ENCODE results near the gene TMEM41B.
"Not testable (repeated sequence)": the region's sequence is repeated elsewhere in the genome, so short reads cannot be mapped to it uniquely, and the experiment has no call there.

Gene TMEM41B
- 12.1 to 71.0 (median 33.3) reads per million in 9 experiments for total RNA-seq

- H3K27me3 Mint-ChIP-seq: peaks cover 16 to 27% of the 10 kb centered on the region in 2 donors
- peak within 1 kb of the TSS; percentile 99 to 100 for H3K27ac Mint-ChIP-seq
- H3K4me1 Mint-ChIP-seq (ENCODE audit: low read depth in 2 of 2): peaks cover 24 to 34% of the 10 kb centered on the region in 2 donors
- peaks cover 16% of the 10 kb centered on the region for H3K36me3 Mint-ChIP-seq (ENCODE audit: insufficient read depth)
- H3K4me3 Mint-ChIP-seq: peak within 1 kb of the TSS; percentile 100
- no peaks in the 10 kb centered on the region for H3K9me3 Mint-ChIP-seq
- peak; percentile 99 to 100 (median 100) for DNase-seq
- ATAC-seq (replicated peaks): peak; percentile 92
Measured at GRCh38 chr11:9314291-9315077, at the start of gene TMEM41B. TSS of gene TMEM41B (minus strand) at chr11:9314593. CDS start at chr11:9314441, 152 bp downstream.

GRCh38 chr11:9362393-9362863, 48.0 kb upstream of the TMEM41B start:
- H3K27ac Mint-ChIP-seq: peak overlapping the region; percentile 83 to 94
- peaks cover 8 to 12% of the 10 kb centered on the region in 2 donors for H3K4me1 Mint-ChIP-seq (ENCODE audit: low read depth in 2 of 2)
- no peaks in the 10 kb centered on the region for H3K9me3 Mint-ChIP-seq
- DNase-seq (no peak), ATAC-seq (replicated peaks) (no peak)
- no peaks in the 10 kb centered on the region for H3K27me3 Mint-ChIP-seq
- peaks cover 14% of the 10 kb centered on the region for H3K36me3 Mint-ChIP-seq (ENCODE audit: insufficient read depth)
- no peak overlapping the region for H3K4me3 Mint-ChIP-seq

- Mint-ChIP-seq H3K4me1 (ENCODE audit: low read depth in 2 of 2) (peaks cover 8 to 12% of the 10 kb centered on the region in 2 donors), H3K36me3 (ENCODE audit: insufficient read depth) (peaks cover 14% of the 10 kb centered on the region), H3K27ac (peak overlapping the region in 1 of 2 donors; percentile 94)
- not testable (repeated sequence) for ATAC-seq (replicated peaks); H3K4me3 Mint-ChIP-seq; H3K27me3 Mint-ChIP-seq; H3K9me3 Mint-ChIP-seq; DNase-seq
Measured at GRCh38 chr11:9360862-9361622, 46.6 kb upstream of the TMEM41B start.

- H3K4me1 Mint-ChIP-seq (ENCODE audit: low read depth in 2 of 2): peaks cover 0 to 3% of the 10 kb centered on the region in 2 donors
- H3K27me3 Mint-ChIP-seq: no peaks in the 10 kb centered on the region
- no peaks in the 10 kb centered on the region for H3K9me3 Mint-ChIP-seq
- ATAC-seq (replicated peaks): no peak
- no peak overlapping the region for H3K4me3 Mint-ChIP-seq
- no peak overlapping the region for H3K27ac Mint-ChIP-seq
- no peaks in the 10 kb centered on the region for H3K36me3 Mint-ChIP-seq (ENCODE audit: insufficient read depth)
- no peak for DNase-seq
Measured at GRCh38 chr11:9357041-9357440, 42.6 kb upstream of the TMEM41B start.

GRCh38 chr11:9351321-9351881, 37.0 kb upstream of the TMEM41B start:
- no peaks in the 10 kb centered on the region for H3K9me3 Mint-ChIP-seq
- peaks cover 5 to 8% of the 10 kb centered on the region in 2 donors for H3K4me1 Mint-ChIP-seq (ENCODE audit: low read depth in 2 of 2)
- DNase-seq (no peak), ATAC-seq (replicated peaks) (no peak)
- no peak overlapping the region for H3K4me3 Mint-ChIP-seq
- H3K36me3 Mint-ChIP-seq (ENCODE audit: insufficient read depth): no peaks in the 10 kb centered on the region
- no peak overlapping the region for H3K27ac Mint-ChIP-seq
- H3K27me3 Mint-ChIP-seq: peaks cover 18 to 27% of the 10 kb centered on the region in 2 donors

GRCh38 chr11:9347779-9348178, 33.4 kb upstream of the TMEM41B start:
- H3K27me3 Mint-ChIP-seq: peaks cover 18 to 27% of the 10 kb centered on the region in 2 donors
- not testable (repeated sequence) for ATAC-seq (replicated peaks); H3K4me3 Mint-ChIP-seq; H3K27ac Mint-ChIP-seq; H3K36me3 Mint-ChIP-seq (ENCODE audit: insufficient read depth); DNase-seq; H3K9me3 Mint-ChIP-seq
- H3K4me1 Mint-ChIP-seq (ENCODE audit: low read depth in 2 of 2): peaks cover 5 to 16% of the 10 kb centered on the region in 2 donors

GRCh38 chr11:9347100-9347499, 32.7 kb upstream of the TMEM41B start:
- no peak overlapping the region for H3K27ac Mint-ChIP-seq
- no peak for DNase-seq
- no peak overlapping the region for H3K4me3 Mint-ChIP-seq
- no peaks in the 10 kb centered on the region for H3K9me3 Mint-ChIP-seq
- no peaks in the 10 kb centered on the region for H3K36me3 Mint-ChIP-seq (ENCODE audit: insufficient read depth)
- peaks cover 5 to 16% of the 10 kb centered on the region in 2 donors for H3K4me1 Mint-ChIP-seq (ENCODE audit: low read depth in 2 of 2)
- H3K27me3 Mint-ChIP-seq: peaks cover 18 to 27% of the 10 kb centered on the region in 2 donors
- ATAC-seq (replicated peaks): peak; percentile 76

- Mint-ChIP-seq H3K27me3 (peaks cover 8 to 13% of the 10 kb centered on the region in 2 donors), H3K27ac (peak overlapping the region in 1 of 2 donors; percentile 46), H3K36me3 (ENCODE audit: insufficient read depth) (no peaks in the 10 kb centered on the region), H3K4me1 (ENCODE audit: low read depth in 2 of 2) (peaks cover 5 to 16% of the 10 kb centered on the region in 2 donors), H3K4me3 (no peak overlapping the region), H3K9me3 (no peaks in the 10 kb centered on the region)
- DNase-seq (no peak), ATAC-seq (replicated peaks) (peak; percentile 71)
Measured at GRCh38 chr11:9344061-9344680, 29.8 kb upstream of the TMEM41B start.

- Mint-ChIP-seq H3K27ac (no peak overlapping the region), H3K9me3 (no peaks in the 10 kb centered on the region), H3K4me3 (no peak overlapping the region), H3K4me1 (ENCODE audit: low read depth in 2 of 2) (peaks cover 0 to 8% of the 10 kb centered on the region in 2 donors), H3K36me3 (ENCODE audit: insufficient read depth) (no peaks in the 10 kb centered on the region), H3K27me3 (no peaks in the 10 kb centered on the region)
- DNase-seq (no peak), ATAC-seq (replicated peaks) (no peak)
Measured at GRCh38 chr11:9341638-9342178, 27.3 kb upstream of the TMEM41B start.

GRCh38 chr11:9332655-9333054, 18.3 kb upstream of the TMEM41B start:
- Mint-ChIP-seq H3K27me3 (no peaks in the 10 kb centered on the region), H3K4me3 (no peak overlapping the region), H3K4me1 (ENCODE audit: low read depth in 2 of 2) (no peaks in the 10 kb centered on the region), H3K9me3 (no peaks in the 10 kb centered on the region), H3K36me3 (ENCODE audit: insufficient read depth) (no peaks in the 10 kb centered on the region), H3K27ac (no peak overlapping the region)
- ATAC-seq (replicated peaks): no peak
- no peak for DNase-seq

GRCh38 chr11:9330387-9331384, 16.3 kb upstream of the TMEM41B start:
- no peaks in the 10 kb centered on the region for H3K4me1 Mint-ChIP-seq (ENCODE audit: low read depth in 2 of 2)
- no peak overlapping the region for H3K4me3 Mint-ChIP-seq
- H3K36me3 Mint-ChIP-seq (ENCODE audit: insufficient read depth): no peaks in the 10 kb centered on the region
- no peak for DNase-seq
- no peaks in the 10 kb centered on the region for H3K9me3 Mint-ChIP-seq
- no peak overlapping the region for H3K27ac Mint-ChIP-seq
- H3K27me3 Mint-ChIP-seq: no peaks in the 10 kb centered on the region
- no peak for ATAC-seq (replicated peaks)

- H3K4me3 Mint-ChIP-seq: no peak overlapping the region
- H3K27ac Mint-ChIP-seq: no peak overlapping the region
- no peak for ATAC-seq (replicated peaks)
- H3K36me3 Mint-ChIP-seq (ENCODE audit: insufficient read depth): peaks cover 5% of the 10 kb centered on the region
- no peaks in the 10 kb centered on the region for H3K9me3 Mint-ChIP-seq
- no peaks in the 10 kb centered on the region for H3K4me1 Mint-ChIP-seq (ENCODE audit: low read depth in 2 of 2)
- no peak for DNase-seq
- peaks cover 31 to 40% of the 10 kb centered on the region in 2 donors for H3K27me3 Mint-ChIP-seq
Measured at GRCh38 chr11:9320047-9320446, 5.7 kb upstream of the TMEM41B start.

All from effector memory CD8-positive, alpha-beta T cell (primary cell).